ENCODE results near the gene CD59. TPM values are rescaled to one million over a fixed set of nuclear protein-coding genes. Genes with fewer than 3 reads are reported as not detected.

The CD59 gene
- polyA plus RNA-seq, 6 donors from 2014 or later = 28.0 to 54.2 (median 39.9) TPM

DNA sequence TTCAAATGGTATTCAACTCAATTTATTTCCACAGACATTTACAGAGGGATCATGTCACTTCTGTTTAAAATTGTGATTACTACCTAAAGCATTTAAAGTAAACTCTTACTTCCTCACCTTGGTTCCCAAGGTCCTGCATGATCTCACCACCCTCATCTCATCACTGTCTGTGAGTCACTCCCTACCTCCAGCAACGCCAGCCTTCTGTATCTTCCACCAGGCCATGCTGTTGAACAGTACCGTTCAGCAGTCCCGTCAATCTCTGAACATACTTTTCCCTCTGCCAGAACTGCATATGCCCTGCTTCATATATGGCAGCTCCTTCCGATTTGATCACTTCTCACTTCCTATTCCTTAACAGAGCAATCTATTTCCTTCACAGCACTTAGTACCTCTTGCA is 36.1 kb upstream of the CD59 start:
- Mint-ChIP-seq H3K4me1 (peaks cover 25 to 34% (median 31%) of the 10 kb centered on the region in 3 donors), H3K36me3 (peaks cover 7 to 18% of the 10 kb centered on the region in 2 donors), H3K27me3 (peaks cover 0 to 8% (median 5%) of the 10 kb centered on the region in 3 donors), H3K27ac (peak overlapping the region in 3 of 6 donors; percentile 0 to 44 (median 30)), H3K4me3 (peak overlapping the region in 7 of 8 donors; percentile 78 to 99 (median 95)), H3K9me3 (no peaks in the 10 kb centered on the region)
- DNase-seq (no peak), ATAC-seq (ENCODE audit: low read depth in 2 of 2) (no peak)

DNA sequence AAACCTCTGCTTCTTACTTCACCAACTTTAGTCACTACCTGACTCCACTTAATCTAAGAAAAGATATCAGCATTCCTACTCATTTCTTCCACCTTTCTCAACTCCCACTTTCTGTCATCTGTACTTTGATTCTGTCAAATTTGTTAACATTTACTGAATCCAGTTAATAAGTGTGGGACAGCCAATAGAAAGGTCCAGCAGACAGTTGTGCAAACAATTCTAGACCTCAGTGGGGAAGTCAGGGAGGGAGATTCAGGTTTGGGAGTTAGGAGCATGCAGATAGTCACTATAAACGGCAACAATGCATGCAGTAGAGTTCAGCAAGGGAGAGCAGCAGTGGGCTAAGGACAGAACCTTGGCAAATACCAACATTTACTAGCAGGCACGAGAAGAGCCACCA is 34.0 kb upstream of the CD59 start:
- Mint-ChIP-seq H3K36me3 (peaks cover 17 to 32% of the 10 kb centered on the region in 2 donors), H3K9me3 (no peaks in the 10 kb centered on the region), H3K27me3 (no peaks in the 10 kb centered on the region), H3K4me1 (peaks cover 24 to 30% (median 27%) of the 10 kb centered on the region in 3 donors), H3K27ac (peak overlapping the region in 2 of 6 donors; percentile 38 to 45), H3K4me3 (peak overlapping the region in 3 of 8 donors; percentile 48 to 78 (median 65))
- ATAC-seq (ENCODE audit: low read depth in 2 of 2) = no peak
- no peak for DNase-seq

DNA sequence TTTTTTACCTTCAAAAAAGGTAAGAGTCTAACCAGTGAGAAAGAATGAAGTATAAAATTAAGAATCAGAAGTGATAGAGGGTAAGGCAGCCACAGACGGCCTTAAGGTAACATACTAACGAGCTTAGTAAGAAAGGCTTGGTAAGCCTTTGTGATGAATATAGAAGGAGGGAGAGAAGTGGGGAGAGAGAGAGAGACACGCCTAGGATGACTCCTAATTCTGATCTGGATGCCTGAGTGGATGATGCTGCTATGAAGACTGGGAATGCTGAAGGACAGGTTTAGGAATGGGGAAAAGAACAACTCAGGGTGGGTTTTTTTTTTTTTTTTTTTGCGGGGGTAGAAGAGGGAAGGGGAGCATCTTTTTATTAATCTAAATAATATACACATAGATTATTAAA is 33.3 kb upstream of the CD59 start:
- Mint-ChIP-seq H3K36me3 (peaks cover 24 to 38% of the 10 kb centered on the region in 2 donors), H3K4me3 (peak overlapping the region in 2 of 8 donors; percentile 25 to 56), H3K4me1 (peaks cover 17 to 23% (median 22%) of the 10 kb centered on the region in 3 donors), H3K27ac (peak overlapping the region in 1 of 6 donors; percentile 77), H3K9me3 (no peaks in the 10 kb centered on the region), H3K27me3 (no peaks in the 10 kb centered on the region)
- no peak for ATAC-seq (ENCODE audit: low read depth in 2 of 2)
- DNase-seq = no peak

DNA sequence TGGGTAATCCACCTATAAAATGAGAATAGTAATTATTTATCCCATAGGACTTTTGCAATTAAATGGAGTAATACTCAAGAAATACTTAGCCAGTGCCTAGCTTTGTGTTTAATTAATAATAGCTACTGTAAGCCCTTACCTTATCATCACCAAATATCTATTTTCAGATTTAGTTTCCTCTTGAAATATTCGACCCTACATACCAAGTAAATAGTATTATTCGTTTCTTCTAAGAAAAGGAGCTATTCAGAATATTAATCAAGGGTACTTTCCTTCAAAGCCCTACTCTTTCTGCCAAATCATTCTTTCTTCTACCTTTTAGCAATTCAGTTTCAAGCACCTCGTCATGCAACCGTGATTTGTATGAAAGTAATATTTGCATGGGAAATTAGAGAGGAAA is 31.4 kb upstream of the CD59 start:
- no peak overlapping the region for H3K4me3 Mint-ChIP-seq
- ATAC-seq (ENCODE audit: low read depth in 2 of 2) = no peak

DNA sequence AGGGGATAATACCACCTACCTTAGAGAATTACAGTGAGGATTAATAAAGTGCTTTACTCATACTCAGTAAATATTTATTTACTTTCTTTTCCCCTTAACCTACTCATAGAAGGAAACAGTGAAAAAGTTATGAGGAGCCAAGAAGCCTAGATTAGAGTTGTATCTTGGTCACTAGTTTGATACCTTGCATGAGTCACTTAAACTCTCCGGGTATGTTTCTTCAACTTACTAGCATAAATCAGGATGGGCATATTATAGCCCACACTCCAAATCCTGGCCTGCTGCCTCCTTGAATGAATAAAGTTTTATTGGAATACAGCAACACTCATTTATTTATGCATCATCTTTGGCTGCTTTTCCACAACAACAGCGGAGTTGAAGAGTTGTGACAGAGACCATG is 29.9 kb upstream of the CD59 start:
- ATAC-seq (ENCODE audit: low read depth in 2 of 2) (no peak), DNase-seq (no peak)
- H3K27me3 Mint-ChIP-seq = no peaks in the 10 kb centered on the region
- no peak overlapping the region for H3K27ac Mint-ChIP-seq
- H3K36me3 Mint-ChIP-seq = peaks cover 31 to 65% of the 10 kb centered on the region in 2 donors
- H3K9me3 Mint-ChIP-seq = peaks cover 0 to 6% (median 2%) of the 10 kb centered on the region in 7 donors
- H3K4me3 Mint-ChIP-seq = no peak overlapping the region
- H3K4me1 Mint-ChIP-seq = peaks cover 0 to 8% (median 4%) of the 10 kb centered on the region in 3 donors

More for the DNA sequence above, 31.4 kb upstream of the CD59 start:
- DNase-seq = no peak
- H3K9me3 Mint-ChIP-seq = peaks cover 0 to 6% (median 2%) of the 10 kb centered on the region in 7 donors
- H3K27me3 Mint-ChIP-seq = no peaks in the 10 kb centered on the region
- no peak overlapping the region for H3K27ac Mint-ChIP-seq
- peaks cover 6 to 13% (median 13%) of the 10 kb centered on the region in 3 donors for H3K4me1 Mint-ChIP-seq
- peaks cover 31 to 57% of the 10 kb centered on the region in 2 donors for H3K36me3 Mint-ChIP-seq

DNA sequence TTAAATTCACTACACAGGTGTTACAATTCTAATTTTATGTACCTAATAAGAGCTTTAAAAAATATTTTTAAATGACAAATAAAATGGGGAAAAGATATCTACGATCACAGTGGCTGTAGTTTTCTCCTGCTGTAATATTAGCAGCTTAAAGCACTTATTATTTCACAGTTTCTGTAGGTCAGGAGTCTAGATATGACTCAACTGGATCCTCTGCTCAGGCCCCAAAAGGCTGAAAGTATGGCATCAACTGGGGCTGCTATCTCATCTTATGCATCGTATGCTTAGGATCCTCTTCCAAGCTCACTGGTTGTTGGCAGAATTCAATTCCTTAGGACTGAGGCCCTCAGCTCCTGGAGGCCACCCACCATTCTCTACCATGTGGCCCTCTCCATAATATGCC is 25.2 kb upstream of the CD59 start:
- Mint-ChIP-seq H3K27me3 (no peaks in the 10 kb centered on the region), H3K4me3 (no peak overlapping the region)
- ATAC-seq (ENCODE audit: low read depth in 2 of 2) = no peak

DNA sequence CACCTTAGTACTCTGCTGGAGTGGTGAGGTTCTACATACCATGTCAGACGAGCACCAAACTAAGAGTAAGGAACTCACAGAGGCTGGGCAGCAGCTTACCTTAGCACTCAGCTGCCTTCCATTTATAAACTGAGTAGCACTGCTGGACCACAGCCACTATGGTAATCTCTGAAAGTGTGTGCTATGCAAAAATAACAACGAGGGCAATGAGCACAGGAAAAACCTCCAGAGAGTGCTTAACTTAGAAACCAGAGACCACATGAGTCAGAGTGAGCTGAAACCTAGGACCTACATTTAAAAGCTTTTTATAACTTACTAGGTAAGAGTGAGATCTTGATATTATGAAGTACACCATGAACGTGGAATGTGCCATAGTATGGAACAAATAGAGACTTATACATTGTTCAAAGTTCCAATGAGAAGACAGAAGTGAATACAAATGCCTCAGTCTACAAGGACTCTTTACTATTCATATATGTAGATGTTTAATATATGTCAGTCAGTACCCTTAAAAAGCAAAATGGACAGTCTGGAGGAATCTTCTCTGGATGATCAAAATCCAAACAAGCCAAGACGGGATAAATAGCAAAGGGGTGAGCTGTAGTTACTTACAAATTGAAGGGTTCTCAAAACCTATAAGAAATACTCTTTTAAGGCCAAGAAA is 17.2 kb upstream of the CD59 start:
- Mint-ChIP-seq H3K27ac (no peak overlapping the region), H3K9me3 (no peaks in the 10 kb centered on the region), H3K4me3 (no peak overlapping the region), H3K4me1 (no peaks in the 10 kb centered on the region), H3K36me3 (peaks cover 7 to 11% of the 10 kb centered on the region in 2 donors), H3K27me3 (no peaks in the 10 kb centered on the region)
- no peak for DNase-seq
- ATAC-seq (ENCODE audit: low read depth in 2 of 2) = no peak

More for the DNA sequence above, 25.2 kb upstream of the CD59 start:
- peaks cover 0 to 14% (median 4%) of the 10 kb centered on the region in 3 donors for H3K4me1 Mint-ChIP-seq
- no peak for DNase-seq
- H3K9me3 Mint-ChIP-seq = peaks cover 0 to 6% (median 3%) of the 10 kb centered on the region in 7 donors
- H3K36me3 Mint-ChIP-seq = peaks cover 40 to 53% of the 10 kb centered on the region in 2 donors
- H3K27ac Mint-ChIP-seq = no peak overlapping the region

DNA sequence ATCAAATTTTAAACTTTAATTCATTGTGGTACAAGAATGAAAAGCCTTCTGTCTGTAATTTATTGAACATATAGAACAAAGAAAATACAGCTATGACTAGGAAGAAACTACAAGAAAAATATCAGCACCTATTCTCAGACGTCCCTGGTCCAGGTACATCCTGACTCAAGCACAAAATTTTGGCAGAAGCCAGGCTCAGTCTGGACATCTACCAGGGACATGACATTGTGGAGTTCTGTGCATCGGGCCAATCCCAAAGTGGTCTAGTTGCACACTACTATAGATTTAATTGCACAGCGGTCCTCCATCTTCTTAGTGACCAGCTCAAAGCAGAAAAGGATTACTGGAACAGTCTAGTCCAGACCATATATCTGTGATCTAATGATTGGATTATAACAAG is 15.7 kb upstream of the CD59 start:
- Mint-ChIP-seq H3K27me3 (no peaks in the 10 kb centered on the region), H3K36me3 (peaks cover 7 to 15% of the 10 kb centered on the region in 2 donors), H3K4me1 (no peaks in the 10 kb centered on the region), H3K9me3 (no peaks in the 10 kb centered on the region), H3K27ac (no peak overlapping the region), H3K4me3 (no peak overlapping the region)
- no peak for DNase-seq
- ATAC-seq (ENCODE audit: low read depth in 2 of 2) = no peak

DNA sequence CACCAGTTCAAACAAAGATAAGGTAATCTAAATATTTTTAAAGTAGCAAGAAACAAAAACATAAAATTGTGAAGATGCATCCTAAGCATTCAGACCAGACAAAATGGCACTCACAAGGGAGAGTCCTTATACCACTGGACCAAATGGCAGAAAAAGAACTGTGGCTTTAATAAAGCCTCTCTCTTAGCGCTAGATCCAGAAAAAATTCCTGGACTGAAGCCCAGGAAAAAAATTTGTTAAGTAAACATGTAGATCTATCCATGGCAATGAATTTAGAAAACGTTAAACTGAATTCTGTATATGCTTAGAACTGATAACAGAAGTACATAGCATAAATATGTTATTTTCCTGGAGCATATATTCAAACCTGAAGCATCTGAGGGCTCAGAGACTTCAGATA is 11.8 kb upstream of the CD59 start:
- no peak overlapping the region for H3K27ac Mint-ChIP-seq
- no peaks in the 10 kb centered on the region for H3K9me3 Mint-ChIP-seq
- H3K4me1 Mint-ChIP-seq = no peaks in the 10 kb centered on the region
- H3K4me3 Mint-ChIP-seq = no peak overlapping the region
- no peaks in the 10 kb centered on the region for H3K27me3 Mint-ChIP-seq
- no peak for DNase-seq
- H3K36me3 Mint-ChIP-seq = peaks cover under 1 to 9% of the 10 kb centered on the region in 2 donors
- ATAC-seq (ENCODE audit: low read depth in 2 of 2) = no peak

DNA sequence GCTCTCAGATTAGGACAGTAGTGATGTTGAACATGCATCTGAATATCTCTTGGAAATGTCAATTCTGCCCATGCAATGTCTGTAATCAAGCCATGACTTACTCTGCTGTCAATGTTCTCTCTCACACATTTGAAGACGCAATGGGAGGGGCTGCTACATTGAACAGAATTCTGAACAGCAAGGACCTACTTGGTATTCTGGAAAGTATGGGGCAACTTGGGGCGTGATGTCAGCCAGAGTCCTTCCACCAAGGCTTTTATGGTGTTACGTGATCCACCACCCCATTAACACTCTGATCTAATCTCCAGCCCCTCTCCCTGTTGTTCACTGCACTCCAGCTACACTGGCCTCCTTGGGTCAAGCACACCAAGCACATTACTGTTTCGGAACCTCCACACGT is 7.1 kb upstream of the CD59 start:
- DNase-seq (no peak), ATAC-seq (ENCODE audit: low read depth in 2 of 2) (no peak)
- peak overlapping the region in 2 of 6 donors; percentile 2 to 8 for H3K27ac Mint-ChIP-seq
- no peaks in the 10 kb centered on the region for H3K9me3 Mint-ChIP-seq
- H3K4me3 Mint-ChIP-seq = no peak overlapping the region
- H3K4me1 Mint-ChIP-seq = no peaks in the 10 kb centered on the region
- H3K27me3 Mint-ChIP-seq = no peaks in the 10 kb centered on the region
- H3K36me3 Mint-ChIP-seq = peaks cover 0 to 2% of the 10 kb centered on the region in 2 donors

DNA sequence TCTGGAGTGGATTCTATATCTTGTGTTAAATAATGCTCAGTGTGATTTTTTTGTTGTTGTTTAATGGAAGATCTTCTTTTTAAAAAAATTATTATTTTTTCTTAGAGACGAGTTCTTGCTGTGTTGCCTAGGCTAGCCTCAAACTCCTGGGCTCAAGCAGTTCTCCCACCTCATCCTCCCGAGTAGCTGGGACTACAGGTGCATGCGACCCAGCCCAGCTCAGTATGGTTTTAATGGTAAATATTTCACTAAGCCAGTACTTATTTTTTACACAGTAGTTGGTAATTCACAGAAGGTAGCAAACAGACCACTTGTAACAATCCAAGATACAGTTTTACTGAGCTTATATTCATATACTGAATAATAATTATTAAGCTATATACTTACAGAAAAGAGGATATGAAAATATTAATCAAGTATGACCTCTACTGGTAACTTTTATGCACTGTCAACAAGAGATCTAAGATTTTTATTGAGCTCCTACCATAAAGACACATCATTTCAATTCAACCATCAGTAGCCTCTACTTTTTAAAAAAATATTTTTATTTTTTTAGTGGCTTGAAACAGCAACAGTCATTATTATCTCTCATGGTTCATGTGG is 6.1 kb upstream of the CD59 start:
- Mint-ChIP-seq H3K27ac (peak overlapping the region in 1 of 6 donors; percentile 11), H3K4me1 (no peaks in the 10 kb centered on the region), H3K4me3 (no peak overlapping the region), H3K27me3 (no peaks in the 10 kb centered on the region), H3K9me3 (no peaks in the 10 kb centered on the region), H3K36me3 (no peaks in the 10 kb centered on the region)
- DNase-seq (no peak), ATAC-seq (ENCODE audit: low read depth in 2 of 2) (peak; percentile 58 to 63)

DNA sequence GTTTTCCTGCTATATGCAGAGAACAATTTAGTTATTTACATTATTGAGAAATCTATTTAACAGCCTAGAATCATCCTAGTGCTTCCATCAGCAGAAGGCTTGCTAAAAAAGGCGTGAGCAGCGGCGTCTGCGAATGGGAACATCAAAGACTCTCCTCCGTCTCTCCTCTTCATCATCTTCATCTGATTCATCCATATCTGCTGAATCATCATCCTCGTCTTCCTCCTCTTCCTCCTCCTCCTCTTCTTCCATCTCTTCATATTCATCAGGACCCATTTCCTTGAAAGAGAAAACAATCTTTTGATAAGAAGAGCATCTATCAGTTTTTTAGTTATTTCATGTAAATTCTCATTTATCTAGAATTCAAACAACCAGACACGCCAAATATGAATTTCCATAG is 5.6 kb upstream of the CD59 start:
- ATAC-seq (ENCODE audit: low read depth in 2 of 2) = no peak
- Mint-ChIP-seq H3K4me1 (peaks cover 0 to 3% (median 3%) of the 10 kb centered on the region in 3 donors), H3K4me3 (peak overlapping the region in 1 of 8 donors; percentile 32), H3K36me3 (no peaks in the 10 kb centered on the region), H3K27me3 (no peaks in the 10 kb centered on the region), H3K9me3 (no peaks in the 10 kb centered on the region), H3K27ac (no peak overlapping the region)
- DNase-seq = no peak

DNA sequence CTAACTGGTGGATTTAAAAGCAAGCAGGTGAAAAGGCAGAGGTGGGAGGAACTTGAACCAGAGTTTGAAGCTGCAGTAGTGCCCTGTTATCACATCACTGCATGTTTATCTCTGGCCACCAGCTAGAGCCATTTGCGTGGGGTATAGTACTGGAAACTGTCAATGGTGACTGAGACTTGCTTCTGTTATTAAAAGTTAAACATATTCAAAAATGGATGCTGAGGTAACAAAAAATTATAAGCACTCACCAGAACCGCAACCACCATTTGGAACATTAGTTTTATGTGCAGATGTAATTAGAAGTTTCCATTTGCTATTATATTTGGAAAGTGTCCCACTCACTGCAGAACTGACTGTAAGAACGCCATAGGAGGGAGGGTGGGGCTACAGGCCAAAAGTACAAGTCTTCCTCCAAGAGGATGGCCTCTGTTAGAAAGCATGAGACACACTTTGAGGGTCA is 1.2 kb upstream of the CD59 start:
- Mint-ChIP-seq H3K4me1 (peaks cover 21 to 35% (median 30%) of the 10 kb centered on the region in 3 donors), H3K9me3 (no peaks in the 10 kb centered on the region), H3K36me3 (no peaks in the 10 kb centered on the region), H3K27ac (peak overlapping the region; percentile 8 to 90 (median 86)), H3K4me3 (peak overlapping the region in 6 of 8 donors; percentile 37 to 96 (median 87)), H3K27me3 (no peaks in the 10 kb centered on the region)
- DNase-seq = no peak
- ATAC-seq (ENCODE audit: low read depth in 2 of 2) = no peak

Data from naive B cell (primary cell).